H1 (cell line): ENCODE results near the gene OR52E5. TPM values are rescaled to one million over a fixed set of nuclear protein-coding genes. Genes with fewer than 3 reads are reported as not detected.

Source experiments
- CTCF ChIA-PET: fragments of 300-600 bp; sonication (Branson Sonifier 250); formaldehyde crosslinking; loops from one replicate; lab custom pipeline; 2021; ENCODE audit not compliant: partially characterized antibody; lab: Charles Lee
- POLR2A ChIA-PET: fragments of 300-600 bp; sonication (Branson Sonifier 250); formaldehyde crosslinking; loops from one replicate; lab custom pipeline; 2021; ENCODE audit warnings: inconsistent platforms; ENCODE audit not compliant: partially characterized antibody; lab: Charles Lee
- DNase-seq, 2 experiments: peaks; one replicate each; pipeline versions ENCODE4 v3.0.0 to v3.0.0-alpha.2; 2010 to 2022; ENCODE audit warnings: low spot score in 2 of 2, low read depth in 1 of 2, mixed read lengths in 1 of 2
- FAIRE-seq: peaks from 2 replicates; lab custom pipeline; 2011; peaks lifted over from hg19 to GRCh38; lab: Jason Lieb, UNC
- H2AFZ ChIP-seq: 2 replicates; pipeline ENCODE4 v1.8.1; 2012; ENCODE audit warnings: low read length, inconsistent platforms
- H2AK5ac ChIP-seq: 2 replicates; pipeline ENCODE4 v1.6.1; 2013; ENCODE audit warnings: low read depth, low read length
- H2BK120ac ChIP-seq: replicated peaks from 2 replicates; pipeline ENCODE3; 2013; ENCODE audit warnings: low read depth, low read length, inconsistent platforms
- H2BK12ac ChIP-seq: 2 replicates; pipeline ENCODE4 v1.6.1; 2013; ENCODE audit warnings: low read depth, low read length
- H2BK15ac ChIP-seq: 2 replicates; pipeline ENCODE4 v1.6.1; 2013; ENCODE audit warnings: low read length
- H2BK20ac ChIP-seq: 2 replicates; pipeline ENCODE4 v1.6.1; 2013; ENCODE audit warnings: low read length
- H2BK5ac ChIP-seq: 2 replicates; pipeline ENCODE4 v1.6.1; 2013; ENCODE audit warnings: low read depth, low read length
- H3K14ac ChIP-seq: 2 replicates; pipeline ENCODE4 v1.6.1; 2013; ENCODE audit warnings: inconsistent platforms; ENCODE audit not compliant: insufficient read length
- H3K18ac ChIP-seq: 2 replicates; pipeline ENCODE4 v1.6.1; 2013; ENCODE audit warnings: low read length; ENCODE audit errors: extremely low read depth
- H3K23ac ChIP-seq: 2 replicates; pipeline ENCODE4 v1.6.1; 2013; ENCODE audit warnings: inconsistent platforms; ENCODE audit not compliant: insufficient read length
- H3K23me2 ChIP-seq: 2 replicates; pipeline ENCODE4 v1.6.1; 2013; ENCODE audit warnings: low read depth, low read length
- H3K27ac ChIP-seq: 2 replicates; pipeline ENCODE4 v1.6.1; 2011; ENCODE audit warnings: low read depth, low read length, inconsistent platforms
- H3K27me3 ChIP-seq, 4 experiments: replicated peaks in 1 of 4; 1 replicate in 1 of 4; 2 replicates in 3 of 4; pipeline versions ENCODE4 v1.6.1 to v1.8.1; 2011 to 2013; ENCODE audit warnings: low read length in 3 of 4, mild to moderate bottlenecking in 3 of 4, inconsistent platforms in 2 of 4, mixed read lengths in 2 of 4, moderate library complexity in 1 of 4; ENCODE audit not compliant: control insufficient read depth in 3 of 4, insufficient read depth in 3 of 4; ENCODE audit errors: extremely low read depth in 1 of 4
- H3K36me3 ChIP-seq, 4 experiments: 2 replicates each; pipeline versions ENCODE4 v1.6.1 to v1.8.1; 2011 to 2013; ENCODE audit warnings: mild to moderate bottlenecking in 4 of 4, low read length in 3 of 4, moderate library complexity in 2 of 4, control low read depth in 1 of 4, inconsistent platforms in 1 of 4; ENCODE audit not compliant: insufficient read depth in 4 of 4, control insufficient read depth in 2 of 4
- H3K4ac ChIP-seq: replicated peaks from 2 replicates; pipeline ENCODE3; 2013; ENCODE audit warnings: low read length, low read depth, mixed read lengths, inconsistent platforms; ENCODE audit not compliant: insufficient read length
- H3K4me1 ChIP-seq, 4 experiments: replicated peaks in 1 of 4; 1 replicate in 1 of 4; 2 replicates in 3 of 4; pipeline versions ENCODE4 v1.6.1 to v1.8.1; 2011 to 2013; ENCODE audit warnings: low read length in 3 of 4, inconsistent platforms in 2 of 4, mixed read lengths in 1 of 4; ENCODE audit not compliant: insufficient read depth in 4 of 4, control insufficient read depth in 3 of 4
- H3K4me2 ChIP-seq, 2 experiments: 2 replicates each; pipeline versions ENCODE4 v1.6.1 to v1.8.1; 2011 to 2013; ENCODE audit warnings: low read depth in 2 of 2, low read length in 2 of 2, control low read depth in 1 of 2, inconsistent platforms in 1 of 2, mild to moderate bottlenecking in 1 of 2; ENCODE audit not compliant: insufficient read depth in 1 of 2
- H3K4me3 ChIP-seq, 4 experiments: fragments of 200-600, 300-600 bp in 1 of 4; sonication (generic), shearing (Covaris generic), sonication (Bioruptor Twin) in 1 of 4; 2 replicates each; pipeline versions ENCODE4 v1.5.1 to v1.8.1; 2011 to 2016; ENCODE audit warnings: low read length in 4 of 4, low read depth in 3 of 4, control low read depth in 2 of 4, inconsistent platforms in 2 of 4, mild to moderate bottlenecking in 2 of 4, mixed read lengths in 1 of 4, moderate library complexity in 1 of 4; ENCODE audit not compliant: insufficient read depth in 2 of 4; ENCODE audit errors: extremely low read depth in 1 of 4
- H3K56ac ChIP-seq: replicated peaks from 2 replicates; pipeline ENCODE3; 2013; ENCODE audit warnings: low read depth, mild to moderate bottlenecking, mixed read lengths, low read length, inconsistent platforms; ENCODE audit not compliant: insufficient read length
- H3K79me1 ChIP-seq: 2 replicates; pipeline ENCODE4 v1.6.1; 2013; ENCODE audit warnings: low read depth, low read length, control low read depth
- H3K79me2 ChIP-seq, 2 experiments: 2 replicates each; pipeline versions ENCODE4 v1.6.1 to v1.8.1; 2012 to 2013; ENCODE audit warnings: low read length in 2 of 2, mild to moderate bottlenecking in 2 of 2, inconsistent platforms in 1 of 2; ENCODE audit not compliant: insufficient read depth in 2 of 2, control insufficient read depth in 1 of 2
- H3K9ac ChIP-seq, 4 experiments: replicated peaks in 1 of 4; 1 replicate in 1 of 4; 2 replicates in 3 of 4; pipeline versions ENCODE4 v1.6.1 to v1.8.1; 2011 to 2013; ENCODE audit warnings: low read depth in 3 of 4, low read length in 3 of 4, control low read depth in 2 of 4, mild to moderate bottlenecking in 2 of 4, moderate library complexity in 2 of 4, inconsistent platforms in 1 of 4; ENCODE audit errors: extremely low read depth in 1 of 4
- H3K9me3 ChIP-seq, 2 experiments: 2 replicates each; pipeline versions ENCODE4 v1.6.1 to v1.8.1; 2012 to 2013; ENCODE audit warnings: mild to moderate bottlenecking in 2 of 2, moderate library complexity in 2 of 2, control low read depth in 1 of 2, inconsistent platforms in 1 of 2, low read depth in 1 of 2, low read length in 1 of 2, mixed read lengths in 1 of 2; ENCODE audit not compliant: insufficient read depth in 2 of 2
- H4K20me1 ChIP-seq, 2 experiments: replicated peaks in 1 of 2; 2 replicates each; pipeline versions ENCODE3 to v1.8.1; 2011 to 2013; ENCODE audit warnings: inconsistent platforms in 2 of 2, low read length in 2 of 2, mild to moderate bottlenecking in 1 of 2; ENCODE audit not compliant: insufficient read depth in 2 of 2, control insufficient read depth in 1 of 2
- H4K5ac ChIP-seq: 2 replicates; pipeline ENCODE4 v1.6.1; 2013; ENCODE audit warnings: low read length, low read depth, mixed read lengths, inconsistent platforms; ENCODE audit not compliant: insufficient read length
- H4K8ac ChIP-seq: 2 replicates; pipeline ENCODE4 v1.8.0; 2013; ENCODE audit warnings: mild to moderate bottlenecking, moderate library complexity, low read length, inconsistent platforms; ENCODE audit not compliant: insufficient read depth; ENCODE audit errors: extremely low read depth
- H4K91ac ChIP-seq: replicated peaks from 2 replicates; pipeline ENCODE3; 2013; ENCODE audit warnings: low read length, mixed read lengths, inconsistent platforms; ENCODE audit not compliant: insufficient read length
- ASH2L ChIP-seq: fragments of 200-600, 300-600 bp; sonication (generic); IDR thresholded peaks from one replicate; pipeline ENCODE4 v1.7.1; 2017; ENCODE audit warnings: low read length
- EP300 ChIP-seq, 2 experiments: IDR thresholded peaks; 1 replicate in 1 of 2; 2 replicates in 1 of 2; pipeline ENCODE4 v1.6.1; 2011 to 2012; ENCODE audit warnings: low read depth in 2 of 2, low read length in 2 of 2, mild to moderate bottlenecking in 2 of 2, borderline replicate concordance in 1 of 2, inconsistent platforms in 1 of 2, moderate library complexity in 1 of 2
- GTF2F1 ChIP-seq: IDR thresholded peaks from 2 replicates; pipeline ENCODE4 v1.6.1; 2012; ENCODE audit warnings: low read depth, low read length, improper control_type of control experiment, borderline replicate concordance
- HDAC2 ChIP-seq, 2 experiments: fragments of 300-600 bp in 1 of 2; sonication (generic) in 1 of 2; IDR thresholded peaks; 2 replicates each; pipeline ENCODE4 v1.6.1; 2011 to 2012; ENCODE audit warnings: low read depth in 2 of 2, low read length in 2 of 2, mild to moderate bottlenecking in 2 of 2, moderate library complexity in 2 of 2, borderline replicate concordance in 1 of 2, inconsistent platforms in 1 of 2
- NRF1 ChIP-seq: IDR thresholded peaks from 2 replicates; pipeline ENCODE4 v1.6.1; 2011; ENCODE audit warnings: mild to moderate bottlenecking, low read depth, low read length, improper control_type of control experiment
- PHF8 ChIP-seq: fragments of 200-600 bp; sonication (generic); conservative IDR thresholded peaks from 2 replicates; pipeline ENCODE4 v1.7.1; 2012; ENCODE audit warnings: low read depth, mild to moderate bottlenecking, inconsistent platforms, low read length, moderate library complexity
- SP2 ChIP-seq: IDR thresholded peaks from 2 replicates; pipeline ENCODE4 v1.6.1; 2012; ENCODE audit warnings: mild to moderate bottlenecking, low read length, inconsistent platforms
- SUZ12 ChIP-seq: fragments of 200-600 bp; sonication (generic); IDR thresholded peaks from 2 replicates; pipeline ENCODE4 v1.6.1; 2012; ENCODE audit warnings: mild to moderate bottlenecking, inconsistent platforms, low read length, moderate library complexity, mixed read lengths
- TAF1 ChIP-seq: IDR thresholded peaks from 2 replicates; pipeline ENCODE4 v1.6.1; 2011; ENCODE audit warnings: mild to moderate bottlenecking, low read depth, low read length
- WGBS, 2 experiments: shearing (Covaris generic) in 1 of 2; methylation state at CpG; one replicate each; pipeline versions ENCODE4 v1.1.6 to v1.1.7; 2013 to 2015; ENCODE audit warnings: low lambda C conversion rate in 2 of 2, mixed read lengths in 2 of 2, inconsistent platforms in 1 of 2, low coverage in 1 of 2, missing lambda C conversion rate in 1 of 2; ENCODE audit not compliant: insufficient replicate concordance in 2 of 2, insufficient coverage in 1 of 2, insufficient read length in 1 of 2; ENCODE audit errors: extremely low coverage in 1 of 2, missing lambda C conversion rate in 1 of 2; 5-methylcytosine and 5-hydroxymethylcytosine counted together
- polyA plus RNA-seq, 7 experiments: library from polyadenylated mRNA; depleted of rRNA in 3 of 7; stranded (reverse) in 5 of 7; unstranded in 2 of 7; fragments of >200 nt in 5 of 7; fragments of 200-250 nt in 2 of 7; gene quantifications; 1 replicate in 5 of 7; 2 replicates in 1 of 7; 4 replicates in 1 of 7; pipeline versions ENCODE4 v1.2.1 to v1.2.3, GENCODE V29; 2011 to 2013; ENCODE audit warnings: missing spikeins in 2 of 7, mixed read lengths in 2 of 7
- total RNA-seq: library from RNA; stranded (reverse); fragmentation: NEBNext Ultra II Directional; extraction: Animal tissue kit (Norgen Biotek cat#: 25700); gene quantifications from 2 replicates; pipeline ENCODE4 v1.2.1, GENCODE V29; 2021

Gene OR52E5
- total and polyA plus RNA-seq, 2 of the 8 experiments (the other 6 are each of a cell fraction or from before 2014, with no cell fraction given): not detected

DNA sequence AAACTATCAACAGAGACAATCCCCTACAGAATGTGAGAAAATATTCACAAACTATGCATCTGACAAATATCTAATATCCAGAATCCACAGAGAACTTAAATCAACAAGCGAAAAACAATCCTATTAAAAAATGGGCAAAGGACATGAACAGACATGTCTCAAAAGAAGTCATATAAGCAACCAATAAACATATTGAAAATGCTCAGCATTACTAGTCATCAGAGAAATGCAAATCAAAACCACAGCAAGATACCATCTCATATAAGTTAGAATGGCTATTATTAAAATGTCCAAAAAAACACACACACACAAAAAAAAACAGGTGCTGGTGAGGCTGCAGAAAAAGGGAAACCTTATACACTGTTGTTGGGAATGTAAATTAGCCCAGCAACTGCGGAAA, 27.2 kb upstream of the OR52E5 start:
- Histone ChIP-seq H2AFZ (no peak overlapping the region), H3K4me3 (no peak overlapping the region), H3K79me2 (no peaks in the 10 kb centered on the region), H3K27ac (no peak overlapping the region), H3K27me3 (no peaks in the 10 kb centered on the region), H3K23me2 (no peaks in the 10 kb centered on the region), H2BK20ac (no peak overlapping the region), H3K4me1 (no peaks in the 10 kb centered on the region), H3K4ac (no peak overlapping the region), H3K9ac (no peak overlapping the region), H2BK5ac (no peak overlapping the region), H3K9me3 (no peaks in the 10 kb centered on the region), H3K79me1 (no peaks in the 10 kb centered on the region), H3K4me2 (no peak overlapping the region), H4K5ac (no peak overlapping the region), H2BK15ac (no peak overlapping the region), H2BK12ac (no peak overlapping the region), H3K23ac (no peak overlapping the region), H2BK120ac (no peak overlapping the region), H2AK5ac (no peak overlapping the region)
- 88% methylated on average over 2 of the region's 2 CpGs; no CpG with 5 or more reads in 1 of the 2 experiments for WGBS, 2 experiments
- POLR2A ChIA-PET: no interaction called here
- FAIRE-seq: no peak
- CTCF ChIA-PET: no interaction called here
- TF ChIP-seq TAF1 (no peak), GTF2F1 (no peak), NRF1 (no peak), SP2 (no peak), EP300 (IDR thresholded peaks at IDR 0.05; ENCODE audit: borderline replicate concordance in 1 of 2, low read depth in 2 of 2, low read length in 2 of 2) (no peak), SUZ12 (no peak), HDAC2 (IDR thresholded peaks at IDR 0.05; ENCODE audit: borderline replicate concordance in 1 of 2, low read depth in 2 of 2, low read length in 2 of 2) (no peak), PHF8 (no peak), ASH2L (no peak)
- TF ChIP-seq, all 59 proteins: peak for 0
- no peak overlapping the region for H4K8ac ChIP-seq
- no peak for DNase-seq
- H3K56ac ChIP-seq: no peak overlapping the region
- H3K36me3 ChIP-seq: no peaks in the 10 kb centered on the region
- H3K14ac ChIP-seq: no peak overlapping the region
- H3K18ac ChIP-seq: no peak overlapping the region
- H4K20me1 ChIP-seq: no peaks in the 10 kb centered on the region
- no peak overlapping the region for H4K91ac ChIP-seq
